NCI-H146 (cell line): ENCODE results near the gene CD2AP.
"Not testable (repeated sequence)": the region's sequence is repeated elsewhere in the genome, so short reads cannot be mapped to it uniquely, and the experiment has no call there.

ENCODE experiments used
- DNase-seq: peaks from one replicate; lab custom pipeline; 2025; lab: John Stamatoyannopoulos, UW

CD2AP gene

GRCh38 chr6:47634210-47635047 lies 156.8 kb downstream of the CD2AP start:
- DNase-seq: peak; percentile 81

- DNase-seq: peak; percentile 18
These were observed 169.1 kb downstream of the CD2AP start for GRCh38 chr6:47646689-47647088.

DNA sequence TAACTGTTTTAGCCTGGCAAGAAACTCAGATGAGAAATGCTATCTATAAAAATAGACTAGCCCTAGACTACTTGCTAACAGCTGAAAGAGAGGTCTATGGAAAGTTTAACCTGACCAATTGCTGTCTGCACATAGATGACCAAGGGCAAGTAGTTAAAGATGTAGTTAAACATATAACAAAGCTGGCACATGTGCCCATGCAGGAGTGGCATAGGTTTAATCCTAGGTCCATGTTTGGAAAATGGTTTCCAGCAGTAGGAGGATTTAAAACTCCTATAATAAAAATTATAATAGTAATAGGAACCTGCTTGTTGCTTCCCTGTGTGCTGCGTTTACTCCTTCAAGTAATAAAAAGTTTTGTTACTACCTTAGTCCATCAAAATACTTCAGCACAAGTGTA lies 169.6 kb downstream of the CD2AP start:
- DNase-seq: no peak

DNA sequence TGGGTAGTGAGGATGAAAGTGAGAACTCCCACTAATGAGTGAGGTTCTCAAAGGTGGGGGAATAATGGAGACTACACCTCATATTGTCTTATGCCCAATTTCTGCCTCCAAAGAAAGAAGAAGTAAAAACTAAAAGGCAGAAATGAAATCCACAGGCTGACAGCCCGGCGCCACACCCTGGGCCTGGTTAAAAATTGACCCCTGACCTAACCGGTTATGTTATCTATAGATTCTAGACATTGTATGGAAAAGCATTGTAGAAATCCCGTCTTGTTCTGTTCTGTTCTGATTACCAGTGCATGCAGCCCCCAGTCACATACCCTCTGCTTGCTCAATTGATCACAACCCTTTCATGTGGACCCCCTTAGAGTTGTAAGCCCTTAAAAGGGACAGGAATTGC lies 170.0 kb downstream of the CD2AP start:
- DNase-seq: not testable (repeated sequence)

DNA sequence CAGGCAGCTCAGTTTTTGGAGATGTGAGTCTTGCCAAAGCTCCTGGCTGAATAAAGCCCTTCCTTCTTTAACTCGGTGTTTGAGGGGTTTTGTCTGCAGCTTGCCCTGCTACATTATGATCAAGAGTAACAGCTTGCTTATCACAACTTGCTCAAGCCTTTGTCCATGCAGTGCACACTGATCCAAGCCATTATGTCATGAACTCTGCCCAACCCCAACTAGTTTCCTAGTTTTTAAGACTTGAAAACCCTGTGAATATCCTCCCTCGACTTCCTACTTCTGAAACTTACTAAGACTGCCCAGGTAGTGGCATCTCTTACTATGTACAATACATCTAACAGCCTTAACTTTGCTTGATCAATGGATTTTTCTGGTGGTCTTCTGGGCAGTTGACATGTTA lies 170.4 kb downstream of the CD2AP start:
- DNase-seq: no peak

DNA sequence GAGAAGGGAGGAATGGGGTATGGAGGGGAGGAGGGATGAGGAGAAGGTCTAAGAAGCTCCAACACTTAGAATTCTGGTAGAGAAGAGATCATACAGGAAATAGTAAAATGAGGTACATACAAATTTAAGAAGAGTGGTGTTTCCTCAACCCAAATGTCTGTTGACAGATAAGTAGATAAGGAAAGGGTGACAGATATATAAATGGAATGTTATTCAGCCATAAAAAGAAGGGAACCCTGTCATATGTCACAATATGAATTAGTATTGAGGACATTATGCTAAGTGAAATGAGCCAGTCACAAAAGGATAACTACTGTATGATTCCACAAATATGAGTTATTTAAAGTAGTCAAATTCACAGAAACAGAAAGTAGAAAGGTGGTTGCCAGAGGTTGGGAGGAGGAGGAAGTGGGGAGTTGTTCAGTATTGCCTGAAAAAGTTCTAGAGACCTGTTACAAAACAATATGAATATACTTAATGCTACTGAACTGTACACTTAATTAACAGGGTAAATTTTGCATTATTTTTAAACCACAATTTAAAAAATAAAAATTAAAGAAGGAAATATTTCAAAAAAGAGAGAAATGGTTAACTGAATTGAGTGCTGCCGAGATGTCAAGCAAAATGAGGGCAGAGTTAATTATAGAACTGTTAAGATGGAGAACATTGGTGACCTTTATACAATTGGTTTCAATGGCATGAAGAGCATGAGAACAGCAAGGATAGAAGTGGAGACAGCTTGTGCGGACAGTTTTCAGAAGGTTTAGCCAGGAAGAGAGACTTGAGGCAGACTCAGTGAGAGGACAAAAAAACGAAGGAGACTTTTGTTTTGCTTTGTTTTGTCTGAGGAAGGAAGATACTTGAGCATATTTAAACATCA lies 173.2 kb downstream of the CD2AP start:
- no peak for DNase-seq

DNA sequence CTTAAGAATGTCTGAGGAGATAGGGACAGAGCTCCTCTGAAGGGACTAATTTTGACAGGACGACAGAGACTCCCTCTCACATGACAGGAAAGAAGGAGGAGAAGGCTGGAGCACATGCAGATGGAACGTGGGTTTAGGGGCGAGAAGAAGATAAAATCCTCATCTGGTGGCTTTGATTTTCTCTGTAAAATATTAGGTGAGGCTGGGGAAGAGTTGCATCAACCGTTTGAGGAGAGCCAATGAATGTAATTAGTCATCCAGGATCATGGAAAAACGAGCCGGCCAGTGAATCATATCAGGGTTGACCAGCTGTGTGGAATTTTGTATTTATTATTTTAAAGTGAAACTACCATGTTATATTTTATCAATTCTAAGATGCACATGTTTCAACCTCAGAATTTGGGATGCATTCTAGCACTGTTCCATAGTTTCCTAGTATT lies 173.9 kb downstream of the CD2AP start:
- DNase-seq: no peak

DNA sequence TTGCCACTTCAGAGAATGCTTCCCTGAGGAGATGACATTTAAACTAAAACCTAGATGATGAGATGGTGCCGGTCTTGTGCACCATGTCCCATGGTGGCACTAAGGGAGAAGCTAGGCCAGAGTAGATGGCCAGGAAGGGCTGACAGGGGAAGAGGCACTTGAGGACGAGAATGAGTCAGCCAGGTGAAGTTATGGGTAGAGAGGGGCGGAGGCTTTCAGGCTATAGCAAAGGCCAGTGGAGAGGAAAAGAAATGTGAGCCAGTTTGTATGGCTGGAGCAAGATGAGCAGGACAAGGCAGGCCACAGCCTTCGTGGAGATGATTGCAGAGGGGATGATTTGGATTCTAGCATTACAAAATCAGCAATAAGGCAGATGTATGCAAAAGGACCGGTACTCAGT lies 176.1 kb downstream of the CD2AP start:
- DNase-seq: no peak

- DNase-seq: no peak
These were observed 176.7 kb downstream of the CD2AP start for GRCh38 chr6:47654255-47654654.

DNA sequence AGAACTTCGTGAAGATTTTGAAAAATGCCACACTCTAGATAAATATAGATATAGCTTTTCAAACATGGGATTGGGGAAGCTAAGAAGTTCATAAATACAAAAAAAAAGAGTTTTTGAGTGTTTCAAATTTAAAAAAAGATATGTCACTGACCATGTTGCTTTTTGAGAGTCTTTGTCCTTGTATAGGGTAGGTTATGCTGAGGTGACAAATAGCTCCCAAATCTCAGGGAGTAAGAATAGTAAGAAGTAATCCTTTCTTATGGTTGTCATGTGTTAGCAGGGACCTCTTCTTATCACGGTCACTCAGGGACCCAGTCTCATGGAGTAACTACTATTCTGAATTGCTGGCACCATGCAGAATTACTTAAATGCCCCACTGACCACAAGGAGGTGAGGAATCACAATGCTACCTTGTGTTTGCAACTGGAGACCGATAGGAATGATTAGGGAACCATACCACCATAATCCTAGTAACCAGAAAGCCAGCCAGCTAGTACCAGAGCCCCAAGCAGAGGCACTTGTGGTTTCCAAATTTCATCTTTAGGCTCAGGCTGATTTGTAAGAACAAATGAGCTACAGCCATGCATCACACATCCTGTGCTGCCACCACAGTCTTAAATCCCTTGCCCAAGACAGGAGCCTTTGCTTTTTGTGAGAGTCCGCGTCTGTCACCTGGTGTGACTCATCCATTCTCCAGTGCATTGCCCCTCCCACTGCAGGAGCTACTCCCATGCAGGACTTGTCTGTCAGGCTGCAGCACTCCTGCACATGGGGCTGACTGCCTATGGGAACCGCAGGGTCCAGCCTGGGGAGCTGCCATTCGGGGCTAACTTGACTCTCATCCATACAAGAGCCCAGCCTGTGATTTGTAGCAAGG lies 178.4 kb downstream of the CD2AP start:
- peak; percentile 87 for DNase-seq

DNA sequence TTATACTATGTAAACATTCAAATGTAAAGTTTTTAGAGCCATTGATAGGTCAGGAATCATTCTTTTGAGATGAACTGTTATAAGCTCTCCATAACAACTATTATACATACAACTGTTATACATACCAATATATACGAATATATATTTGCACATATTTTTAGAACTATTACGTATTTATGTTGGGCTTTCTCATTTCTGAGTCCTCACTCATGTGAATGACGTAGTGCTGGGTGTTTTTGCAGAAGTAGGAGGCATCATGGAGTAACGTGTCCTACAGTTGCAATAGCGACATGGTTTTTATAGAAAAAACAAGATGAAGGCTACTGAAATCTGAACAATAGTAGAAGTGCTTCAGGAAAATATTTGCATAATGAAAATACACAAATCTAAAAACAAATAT lies 184.4 kb downstream of the CD2AP start:
- no peak for DNase-seq

DNA sequence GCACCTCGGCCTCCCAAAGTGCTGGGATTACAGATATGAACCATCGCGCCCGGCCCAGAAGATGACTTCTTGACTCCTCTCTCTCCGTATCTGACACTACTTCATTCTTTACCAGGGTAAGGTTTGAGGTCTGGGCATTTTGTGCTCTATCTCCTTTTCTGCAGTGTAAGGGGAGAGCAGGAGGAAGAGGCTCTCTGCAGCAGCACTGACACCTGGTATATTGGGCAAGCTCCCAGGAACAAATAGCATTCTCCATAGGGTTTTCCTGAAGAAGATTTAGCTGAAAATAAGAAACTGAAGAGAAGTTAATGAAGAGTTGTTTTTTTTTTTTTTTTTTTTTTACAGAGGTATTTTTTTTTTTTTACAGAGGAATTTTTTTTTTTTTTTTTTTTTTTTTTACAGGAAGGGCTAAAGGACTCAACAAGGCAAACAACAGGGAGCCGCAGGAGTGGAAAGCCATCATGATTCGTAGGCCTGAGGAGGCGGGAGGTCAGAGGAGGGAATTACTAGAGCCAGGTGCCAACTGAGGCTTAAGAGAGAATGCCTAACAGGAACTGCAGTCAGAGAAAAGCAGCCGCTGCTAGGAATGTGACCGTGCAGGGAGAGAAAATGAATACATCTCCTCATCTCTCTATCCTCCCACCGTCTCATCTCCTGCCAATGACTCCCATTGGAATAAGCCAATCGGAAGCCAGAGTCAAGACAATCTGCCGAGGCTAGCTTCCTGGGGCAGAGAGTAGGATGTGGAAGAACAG lies 186.1 kb downstream of the CD2AP start:
- DNase-seq: peak; percentile 64

DNA sequence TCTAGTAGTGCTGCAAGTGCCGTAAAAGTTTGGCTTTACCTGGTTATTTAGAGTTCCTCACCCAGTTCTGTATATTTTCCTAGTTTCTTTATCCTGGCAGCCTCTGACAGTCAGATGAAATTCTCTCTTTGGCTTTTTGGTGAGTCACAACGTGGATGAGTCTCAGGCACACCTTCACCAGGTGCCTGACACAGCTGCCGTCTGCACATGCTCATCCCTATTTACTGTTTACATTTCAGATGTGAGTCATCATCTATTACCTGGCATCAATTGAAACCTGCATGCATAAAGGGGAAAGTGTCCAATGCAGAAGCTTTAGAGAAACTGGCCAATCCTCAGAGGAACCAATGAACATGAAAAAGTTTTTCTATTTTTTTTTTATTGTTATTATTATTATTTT lies 187.5 kb downstream of the CD2AP start:
- peak; percentile 91 for DNase-seq

GRCh38 chr6:47669684-47670513 lies 192.3 kb downstream of the CD2AP start:
- peak; percentile 59 for DNase-seq

GRCh38 chr6:47670851-47671250 lies 193.3 kb downstream of the CD2AP start:
- peak; percentile 46 for DNase-seq

GRCh38 chr6:47671777-47672176 lies 194.2 kb downstream of the CD2AP start:
- DNase-seq: no peak

DNA sequence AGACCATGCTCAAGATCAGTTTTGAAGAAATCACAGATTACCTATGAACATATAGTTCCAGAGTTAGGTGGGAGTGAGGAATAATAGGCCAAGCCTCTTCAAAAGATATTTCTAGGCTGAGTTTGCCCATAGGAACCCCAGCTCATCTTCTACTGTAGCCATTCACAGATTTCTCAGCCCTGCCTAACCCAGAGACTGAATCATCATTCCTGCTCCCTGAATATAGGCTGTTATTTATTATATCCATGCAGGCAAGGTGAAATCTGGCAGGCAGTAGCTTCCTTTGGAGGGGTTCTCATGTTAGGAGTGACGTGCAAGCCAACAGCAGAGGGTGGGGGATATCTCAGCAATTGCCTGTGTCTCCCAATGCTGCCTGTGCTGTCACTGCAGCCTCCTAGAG lies 195.2 kb downstream of the CD2AP start:
- DNase-seq: no peak

DNA sequence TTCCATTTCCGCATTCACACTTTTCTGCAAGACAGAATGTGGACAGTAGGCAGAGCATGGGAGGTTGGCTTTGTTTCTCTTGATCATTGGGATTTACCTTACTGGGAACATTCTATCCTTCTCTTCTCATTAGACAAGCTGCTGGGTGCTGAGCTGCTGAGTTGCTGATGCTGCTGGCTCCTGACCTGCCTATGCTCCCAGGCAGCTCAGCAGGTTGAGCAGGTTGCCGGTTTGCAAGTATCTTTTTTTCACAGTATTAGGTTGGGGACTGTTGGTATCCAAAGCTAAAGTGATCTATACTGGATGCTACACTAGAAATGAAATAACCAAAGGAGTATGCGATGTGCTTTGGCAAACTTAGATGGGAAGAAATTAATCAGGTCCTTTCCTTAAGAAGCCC lies 197.1 kb downstream of the CD2AP start:
- no peak for DNase-seq
